ENCODE measurements around the gene MAP3K19. TPM values are rescaled to one million over a fixed set of nuclear protein-coding genes. Genes with fewer than 3 reads are reported as not detected.

The MAP3K19 gene
- total and polyA plus RNA-seq, 2 experiments from 2014 or later = not detected

DNA sequence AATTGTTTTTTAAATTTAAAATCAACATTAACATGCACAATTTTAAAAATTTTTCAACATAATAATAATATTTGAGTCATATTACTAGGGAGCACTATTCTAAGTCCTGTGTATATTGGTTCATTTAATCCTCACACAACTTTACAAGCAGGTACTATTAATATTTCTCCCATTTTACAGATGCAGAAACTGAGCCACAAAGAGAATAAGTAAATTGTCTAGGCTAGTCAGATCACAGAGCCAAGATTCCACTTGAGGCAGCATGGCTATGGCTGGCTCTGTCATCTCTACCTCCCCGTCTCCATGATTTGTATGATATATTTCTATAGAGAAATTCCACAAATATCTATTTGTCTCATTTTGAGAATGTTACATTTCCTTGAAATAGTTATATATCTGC is 113.5 kb downstream of the MAP3K19 start:
- no peak for ATAC-seq
- peaks cover 8% of the 10 kb centered on the region; the same call in 1 of the 2 replicates for H3K36me3 ChIP-seq (ENCODE audit: insufficient read depth)

More for the DNA sequence above, 113.5 kb downstream of the MAP3K19 start:
- no peaks in the 10 kb centered on the region for H3K27me3 ChIP-seq (ENCODE audit: insufficient read depth)
- peaks cover 31% of the 10 kb centered on the region; the same call in 2 of the 3 replicates for H3K36me3 Mint-ChIP-seq (ENCODE audit: low read depth)
- no peaks in the 10 kb centered on the region for H3K9me3 Mint-ChIP-seq
- no peak overlapping the region for H3K27ac Mint-ChIP-seq
- H3K27ac ChIP-seq (ENCODE audit: low read depth) = no peak overlapping the region
- peaks cover 50% of the 10 kb centered on the region for H4K20me1 ChIP-seq (replicated peaks; ENCODE audit: insufficient read depth)
- no peak overlapping the region for H3K4me3 ChIP-seq
- H3K79me2 ChIP-seq (replicated peaks; ENCODE audit: insufficient read depth) = peaks cover 100% of the 10 kb centered on the region
- H3K4me1 ChIP-seq (ENCODE audit: insufficient read depth) = peaks cover 10% of the 10 kb centered on the region; the same call in 1 of the 2 replicates
- peaks cover 18% of the 10 kb centered on the region for H3K4me1 Mint-ChIP-seq
- no peaks in the 10 kb centered on the region for H3F3A ChIP-seq (replicated peaks; ENCODE audit: low read depth)
- no peaks in the 10 kb centered on the region for H3K9me2 ChIP-seq (ENCODE audit: insufficient read depth)
- H3K27me3 Mint-ChIP-seq (ENCODE audit: insufficient read depth, low read depth, poor library complexity) = peaks cover 5% of the 10 kb centered on the region
- no peak overlapping the region for H3K4me3 Mint-ChIP-seq
- TF ChIP-seq ZNF331 (CRISPR knock-in tag; IDR thresholded peaks at IDR 0.05; ENCODE audit: low read depth) (no peak), CREB1 (CRISPR knock-in tag; IDR thresholded peaks at IDR 0.05; ENCODE audit: low read depth) (no peak), STAT1 (IDR thresholded peaks at IDR 0.05; ENCODE audit: unreplicated experiment) (no peak), NANOG (IDR thresholded peaks at IDR 0.05; ENCODE audit: borderline replicate concordance) (no peak)
- TF ChIP-seq, protein P1, sequence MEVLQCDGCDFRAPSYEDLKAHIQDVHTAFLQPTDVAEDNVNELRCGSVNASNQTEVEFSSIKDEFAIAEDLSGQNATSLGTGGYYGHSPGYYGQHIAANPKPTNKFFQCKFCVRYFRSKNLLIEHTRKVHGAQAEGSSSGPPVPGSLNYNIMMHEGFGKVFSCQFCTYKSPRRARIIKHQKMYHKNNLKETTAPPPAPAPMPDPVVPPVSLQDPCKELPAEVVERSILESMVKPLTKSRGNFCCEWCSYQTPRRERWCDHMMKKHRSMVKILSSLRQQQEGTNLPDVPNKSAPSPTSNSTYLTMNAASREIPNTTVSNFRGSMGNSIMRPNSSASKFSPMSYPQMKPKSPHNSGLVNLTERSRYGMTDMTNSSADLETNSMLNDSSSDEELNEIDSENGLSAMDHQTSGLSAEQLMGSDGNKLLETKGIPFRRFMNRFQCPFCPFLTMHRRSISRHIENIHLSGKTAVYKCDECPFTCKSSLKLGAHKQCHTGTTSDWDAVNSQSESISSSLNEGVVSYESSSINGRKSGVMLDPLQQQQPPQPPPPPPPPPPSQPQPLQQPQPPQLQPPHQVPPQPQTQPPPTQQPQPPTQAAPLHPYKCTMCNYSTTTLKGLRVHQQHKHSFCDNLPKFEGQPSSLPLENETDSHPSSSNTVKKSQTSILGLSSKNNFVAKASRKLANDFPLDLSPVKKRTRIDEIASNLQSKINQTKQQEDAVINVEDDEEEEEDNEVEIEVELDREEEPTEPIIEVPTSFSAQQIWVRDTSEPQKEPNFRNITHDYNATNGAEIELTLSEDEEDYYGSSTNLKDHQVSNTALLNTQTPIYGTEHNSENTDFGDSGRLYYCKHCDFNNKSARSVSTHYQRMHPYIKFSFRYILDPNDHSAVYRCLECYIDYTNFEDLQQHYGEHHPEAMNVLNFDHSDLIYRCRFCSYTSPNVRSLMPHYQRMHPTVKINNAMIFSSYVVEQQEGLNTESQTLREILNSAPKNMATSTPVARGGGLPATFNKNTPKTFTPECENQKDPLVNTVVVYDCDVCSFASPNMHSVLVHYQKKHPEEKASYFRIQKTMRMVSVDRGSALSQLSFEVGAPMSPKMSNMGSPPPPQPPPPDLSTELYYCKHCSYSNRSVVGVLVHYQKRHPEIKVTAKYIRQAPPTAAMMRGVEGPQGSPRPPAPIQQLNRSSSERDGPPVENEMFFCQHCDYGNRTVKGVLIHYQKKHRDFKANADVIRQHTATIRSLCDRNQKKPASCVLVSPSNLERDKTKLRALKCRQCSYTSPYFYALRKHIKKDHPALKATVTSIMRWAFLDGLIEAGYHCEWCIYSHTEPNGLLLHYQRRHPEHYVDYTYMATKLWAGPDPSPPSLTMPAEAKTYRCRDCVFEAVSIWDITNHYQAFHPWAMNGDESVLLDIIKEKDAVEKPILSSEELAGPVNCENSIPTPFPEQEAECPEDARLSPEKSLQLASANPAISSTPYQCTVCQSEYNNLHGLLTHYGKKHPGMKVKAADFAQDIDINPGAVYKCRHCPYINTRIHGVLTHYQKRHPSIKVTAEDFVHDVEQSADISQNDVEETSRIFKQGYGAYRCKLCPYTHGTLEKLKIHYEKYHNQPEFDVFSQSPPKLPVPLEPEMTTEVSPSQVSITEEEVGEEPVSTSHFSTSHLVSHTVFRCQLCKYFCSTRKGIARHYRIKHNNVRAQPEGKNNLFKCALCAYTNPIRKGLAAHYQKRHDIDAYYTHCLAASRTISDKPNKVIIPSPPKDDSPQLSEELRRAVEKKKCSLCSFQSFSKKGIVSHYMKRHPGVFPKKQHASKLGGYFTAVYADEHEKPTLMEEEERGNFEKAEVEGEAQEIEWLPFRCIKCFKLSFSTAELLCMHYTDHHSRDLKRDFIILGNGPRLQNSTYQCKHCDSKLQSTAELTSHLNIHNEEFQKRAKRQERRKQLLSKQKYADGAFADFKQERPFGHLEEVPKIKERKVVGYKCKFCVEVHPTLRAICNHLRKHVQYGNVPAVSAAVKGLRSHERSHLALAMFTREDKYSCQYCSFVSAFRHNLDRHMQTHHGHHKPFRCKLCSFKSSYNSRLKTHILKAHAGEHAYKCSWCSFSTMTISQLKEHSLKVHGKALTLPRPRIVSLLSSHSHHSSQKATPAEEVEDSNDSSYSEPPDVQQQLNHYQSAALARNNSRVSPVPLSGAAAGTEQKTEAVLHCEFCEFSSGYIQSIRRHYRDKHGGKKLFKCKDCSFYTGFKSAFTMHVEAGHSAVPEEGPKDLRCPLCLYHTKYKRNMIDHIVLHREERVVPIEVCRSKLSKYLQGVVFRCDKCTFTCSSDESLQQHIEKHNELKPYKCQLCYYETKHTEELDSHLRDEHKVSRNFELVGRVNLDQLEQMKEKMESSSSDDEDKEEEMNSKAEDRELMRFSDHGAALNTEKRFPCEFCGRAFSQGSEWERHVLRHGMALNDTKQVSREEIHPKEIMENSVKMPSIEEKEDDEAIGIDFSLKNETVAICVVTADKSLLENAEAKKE (CRISPR knock-in tag; IDR thresholded peaks at IDR 0.05) = no peak
- TF ChIP-seq, protein P2, sequence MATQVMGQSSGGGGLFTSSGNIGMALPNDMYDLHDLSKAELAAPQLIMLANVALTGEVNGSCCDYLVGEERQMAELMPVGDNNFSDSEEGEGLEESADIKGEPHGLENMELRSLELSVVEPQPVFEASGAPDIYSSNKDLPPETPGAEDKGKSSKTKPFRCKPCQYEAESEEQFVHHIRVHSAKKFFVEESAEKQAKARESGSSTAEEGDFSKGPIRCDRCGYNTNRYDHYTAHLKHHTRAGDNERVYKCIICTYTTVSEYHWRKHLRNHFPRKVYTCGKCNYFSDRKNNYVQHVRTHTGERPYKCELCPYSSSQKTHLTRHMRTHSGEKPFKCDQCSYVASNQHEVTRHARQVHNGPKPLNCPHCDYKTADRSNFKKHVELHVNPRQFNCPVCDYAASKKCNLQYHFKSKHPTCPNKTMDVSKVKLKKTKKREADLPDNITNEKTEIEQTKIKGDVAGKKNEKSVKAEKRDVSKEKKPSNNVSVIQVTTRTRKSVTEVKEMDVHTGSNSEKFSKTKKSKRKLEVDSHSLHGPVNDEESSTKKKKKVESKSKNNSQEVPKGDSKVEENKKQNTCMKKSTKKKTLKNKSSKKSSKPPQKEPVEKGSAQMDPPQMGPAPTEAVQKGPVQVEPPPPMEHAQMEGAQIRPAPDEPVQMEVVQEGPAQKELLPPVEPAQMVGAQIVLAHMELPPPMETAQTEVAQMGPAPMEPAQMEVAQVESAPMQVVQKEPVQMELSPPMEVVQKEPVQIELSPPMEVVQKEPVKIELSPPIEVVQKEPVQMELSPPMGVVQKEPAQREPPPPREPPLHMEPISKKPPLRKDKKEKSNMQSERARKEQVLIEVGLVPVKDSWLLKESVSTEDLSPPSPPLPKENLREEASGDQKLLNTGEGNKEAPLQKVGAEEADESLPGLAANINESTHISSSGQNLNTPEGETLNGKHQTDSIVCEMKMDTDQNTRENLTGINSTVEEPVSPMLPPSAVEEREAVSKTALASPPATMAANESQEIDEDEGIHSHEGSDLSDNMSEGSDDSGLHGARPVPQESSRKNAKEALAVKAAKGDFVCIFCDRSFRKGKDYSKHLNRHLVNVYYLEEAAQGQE (IDR thresholded peaks at IDR 0.05; ENCODE audit: unreplicated experiment) = no peak
- H2AFZ ChIP-seq = no peak overlapping the region
- no peak for DNase-seq (ENCODE audit: low spot score)
- no peak overlapping the region for H3K4me2 ChIP-seq

Measured in GM23338 (cell line).